HepG2 (cell line): ENCODE data around the gene METTL5.

Source experiments
- GABPA ChIP-seq, 2 experiments: IDR thresholded peaks; 2 replicates each; pipeline ENCODE4 v1.6.1; 2011 to 2016; ENCODE audit warnings: low read depth in 2 of 2, low read length in 1 of 2, missing biosample characterization in 1 of 2, missing genetic modification characterization in 1 of 2
- HDAC6 ChIP-seq: fragments of 200-600 bp; sonication (generic); IDR thresholded peaks from 2 replicates; pipeline ENCODE4 v1.7.0; 2017; ENCODE audit warnings: mild to moderate bottlenecking, antibody characterized with exemption, low read length, low read depth
- JARID2 ChIP-seq: sonication (generic); formaldehyde crosslinking; IDR thresholded peaks from 2 replicates; pipeline ENCODE4 v1.8.1; 2023; ENCODE audit warnings: missing genetic modification reagents, inconsistent platforms; ENCODE audit not compliant: insufficient replicate concordance
- POLR2A ChIP-seq, 2 experiments: IDR thresholded peaks; 2 replicates each; pipeline ENCODE4 v1.6.1; 2011; ENCODE audit warnings: low read depth in 2 of 2, low read length in 2 of 2, mild to moderate bottlenecking in 1 of 2, moderate library complexity in 1 of 2; ENCODE audit not compliant: insufficient read depth in 1 of 2
- ZNF12 ChIP-seq: sonication (generic); formaldehyde crosslinking; IDR thresholded peaks from 2 replicates; pipeline ENCODE4 v1.5.0; 2020; ENCODE audit warnings: missing genetic modification reagents
- ZNF382 ChIP-seq: sonication (generic); formaldehyde crosslinking; IDR thresholded peaks from 2 replicates; pipeline ENCODE4 v1.5.0; 2020; ENCODE audit warnings: missing genetic modification reagents, mild to moderate bottlenecking, borderline replicate concordance
- ZNF431 ChIP-seq: sonication (generic); formaldehyde crosslinking; IDR thresholded peaks from 2 replicates; pipeline ENCODE4 v1.9.0; 2022; ENCODE audit warnings: missing genetic modification reagents, low read depth, mild to moderate bottlenecking, borderline replicate concordance
- ZNF468 ChIP-seq: sonication (generic); formaldehyde crosslinking; IDR thresholded peaks from 2 replicates; pipeline ENCODE4 v1.8.0; 2022; ENCODE audit warnings: mild to moderate bottlenecking, moderate library complexity, missing genetic modification reagents
- ZNF713 ChIP-seq: sonication (generic); formaldehyde crosslinking; IDR thresholded peaks from 2 replicates; pipeline ENCODE4 v1.4.0; 2020; ENCODE audit warnings: mild to moderate bottlenecking, missing genetic modification reagents
- ZNF883 ChIP-seq: sonication (generic); formaldehyde crosslinking; IDR thresholded peaks from 2 replicates; pipeline ENCODE4 v1.5.1; 2020; ENCODE audit warnings: mild to moderate bottlenecking, missing genetic modification reagents; ENCODE audit errors: not compliant biosample characterization
- TF ChIP-seq, protein P1 (sequence below): sonication (generic); formaldehyde crosslinking; IDR thresholded peaks from 2 replicates; pipeline ENCODE4 v1.5.0; 2020; ENCODE audit warnings: mild to moderate bottlenecking, missing genetic modification reagents, moderate library complexity
- TF ChIP-seq, protein P2 (sequence below), 2 experiments: sonication (generic) in 1 of 2; formaldehyde crosslinking in 1 of 2; IDR thresholded peaks; 2 replicates each; pipeline versions ENCODE4 v1.5.1 to v1.6.1; 2011 to 2020; ENCODE audit warnings: borderline replicate concordance in 1 of 2, low read depth in 1 of 2, low read length in 1 of 2, mild to moderate bottlenecking in 1 of 2, missing genetic modification reagents in 1 of 2, moderate library complexity in 1 of 2
- TF ChIP-seq, protein P3 (sequence below): sonication (generic); formaldehyde crosslinking; conservative IDR thresholded peaks from 2 replicates; pipeline ENCODE4 v1.8.1; 2023; ENCODE audit warnings: missing genetic modification reagents

DNA sequence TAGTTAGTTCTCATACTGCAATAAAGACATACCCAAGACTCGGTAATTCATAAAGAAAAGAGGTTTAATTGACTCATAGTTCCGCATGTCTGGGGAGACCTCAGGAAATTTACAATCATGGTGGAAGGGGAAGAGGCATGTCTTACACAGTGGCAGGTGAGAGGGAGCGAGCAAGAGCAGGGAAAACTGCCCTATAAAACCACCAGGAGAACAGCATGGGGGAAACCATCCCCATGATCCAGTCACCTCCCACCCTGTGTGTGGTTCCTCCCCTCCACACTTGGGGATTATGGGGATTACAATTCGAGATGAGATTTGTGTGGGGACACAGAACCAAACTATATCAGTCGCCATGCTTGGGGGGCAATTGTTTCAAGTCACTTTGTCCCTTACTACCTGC is 27.1 kb downstream of the METTL5 start:
- no peak for TF ChIP-seq ZNF713 (CRISPR knock-in tag)
- TF ChIP-seq, protein P1, sequence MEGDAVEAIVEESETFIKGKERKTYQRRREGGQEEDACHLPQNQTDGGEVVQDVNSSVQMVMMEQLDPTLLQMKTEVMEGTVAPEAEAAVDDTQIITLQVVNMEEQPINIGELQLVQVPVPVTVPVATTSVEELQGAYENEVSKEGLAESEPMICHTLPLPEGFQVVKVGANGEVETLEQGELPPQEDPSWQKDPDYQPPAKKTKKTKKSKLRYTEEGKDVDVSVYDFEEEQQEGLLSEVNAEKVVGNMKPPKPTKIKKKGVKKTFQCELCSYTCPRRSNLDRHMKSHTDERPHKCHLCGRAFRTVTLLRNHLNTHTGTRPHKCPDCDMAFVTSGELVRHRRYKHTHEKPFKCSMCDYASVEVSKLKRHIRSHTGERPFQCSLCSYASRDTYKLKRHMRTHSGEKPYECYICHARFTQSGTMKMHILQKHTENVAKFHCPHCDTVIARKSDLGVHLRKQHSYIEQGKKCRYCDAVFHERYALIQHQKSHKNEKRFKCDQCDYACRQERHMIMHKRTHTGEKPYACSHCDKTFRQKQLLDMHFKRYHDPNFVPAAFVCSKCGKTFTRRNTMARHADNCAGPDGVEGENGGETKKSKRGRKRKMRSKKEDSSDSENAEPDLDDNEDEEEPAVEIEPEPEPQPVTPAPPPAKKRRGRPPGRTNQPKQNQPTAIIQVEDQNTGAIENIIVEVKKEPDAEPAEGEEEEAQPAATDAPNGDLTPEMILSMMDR (CRISPR knock-in tag), result no peak
- no peak for TF ChIP-seq GABPA (IDR thresholded peaks at IDR 0.05; ENCODE audit: low read depth, low read length)
- TF ChIP-seq GABPA (CRISPR knock-in tag; IDR thresholded peaks at IDR 0.05; ENCODE audit: low read depth), result no peak
- TF ChIP-seq ZNF431 (CRISPR knock-in tag), result no peak
- TF ChIP-seq, protein P2, sequence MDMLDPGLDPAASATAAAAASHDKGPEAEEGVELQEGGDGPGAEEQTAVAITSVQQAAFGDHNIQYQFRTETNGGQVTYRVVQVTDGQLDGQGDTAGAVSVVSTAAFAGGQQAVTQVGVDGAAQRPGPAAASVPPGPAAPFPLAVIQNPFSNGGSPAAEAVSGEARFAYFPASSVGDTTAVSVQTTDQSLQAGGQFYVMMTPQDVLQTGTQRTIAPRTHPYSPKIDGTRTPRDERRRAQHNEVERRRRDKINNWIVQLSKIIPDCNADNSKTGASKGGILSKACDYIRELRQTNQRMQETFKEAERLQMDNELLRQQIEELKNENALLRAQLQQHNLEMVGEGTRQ (IDR thresholded peaks at IDR 0.05; ENCODE audit: low read depth, low read length), result no peak
- TF ChIP-seq, protein P2 (CRISPR knock-in tag; IDR thresholded peaks at IDR 0.05; ENCODE audit: borderline replicate concordance), result no peak
- TF ChIP-seq HDAC6, result no peak
- TF ChIP-seq ZNF883 (CRISPR knock-in tag), result no peak
- TF ChIP-seq, protein P3, sequence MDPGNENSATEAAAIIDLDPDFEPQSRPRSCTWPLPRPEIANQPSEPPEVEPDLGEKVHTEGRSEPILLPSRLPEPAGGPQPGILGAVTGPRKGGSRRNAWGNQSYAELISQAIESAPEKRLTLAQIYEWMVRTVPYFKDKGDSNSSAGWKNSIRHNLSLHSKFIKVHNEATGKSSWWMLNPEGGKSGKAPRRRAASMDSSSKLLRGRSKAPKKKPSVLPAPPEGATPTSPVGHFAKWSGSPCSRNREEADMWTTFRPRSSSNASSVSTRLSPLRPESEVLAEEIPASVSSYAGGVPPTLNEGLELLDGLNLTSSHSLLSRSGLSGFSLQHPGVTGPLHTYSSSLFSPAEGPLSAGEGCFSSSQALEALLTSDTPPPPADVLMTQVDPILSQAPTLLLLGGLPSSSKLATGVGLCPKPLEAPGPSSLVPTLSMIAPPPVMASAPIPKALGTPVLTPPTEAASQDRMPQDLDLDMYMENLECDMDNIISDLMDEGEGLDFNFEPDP (CRISPR knock-in tag), result no peak
- no peak for TF ChIP-seq ZNF468 (CRISPR knock-in tag)
- no peak for TF ChIP-seq ZNF382 (CRISPR knock-in tag)
- TF ChIP-seq ZNF12, result no peak
- TF ChIP-seq JARID2, result no peak
- no peak for TF ChIP-seq POLR2A (IDR thresholded peaks at IDR 0.05; ENCODE audit: insufficient read depth in 1 of 2, low read depth in 2 of 2, low read length in 2 of 2)
